OCI-LY3 (cell line): ENCODE measurements around the gene KLHL2.

Experiments used
- CTCF ChIP-seq: fragments of 200-600, 300-600 bp; sonication (generic); IDR thresholded peaks from 2 replicates; pipeline ENCODE4 v1.5.1; 2014; ENCODE audit warnings: antibody characterized with exemption, low read length, low read depth
- EZH2phosphoT487 ChIP-seq: fragments of 200-600 bp; shearing (Covaris generic); IDR thresholded peaks from 2 replicates; pipeline ENCODE4 v1.6.1; 2018; ENCODE audit warnings: antibody characterized with exemption, mixed run types, low read depth

GRCh38 chr4:165343353-165344191, 136.2 kb downstream of the KLHL2 start:
- TF ChIP-seq CTCF: peak; percentile 54
- TF ChIP-seq EZH2phosphoT487: no peak
